Neural crest cell (in vitro differentiated cells): Measurements from ENCODE around the gene NT5E. TPM values are rescaled to one million over a fixed set of nuclear protein-coding genes. Genes with fewer than 3 reads are reported as not detected.

Source experiments
- DNase-seq: peaks from one replicate; pipeline ENCODE4 v3.0.0; 2021; ENCODE audit warnings: low read depth, mixed read lengths, low spot score
- H3K27ac Mint-ChIP-seq: one replicate; pipeline ENCODE4 v1.8.0; 2021; ENCODE audit warnings: mild to moderate bottlenecking, mixed read lengths; ENCODE audit not compliant: unreplicated experiment
- H3K27me3 Mint-ChIP-seq: 2 replicates; pipeline ENCODE4 v1.8.0; 2021; ENCODE audit warnings: low read depth, mild to moderate bottlenecking, mixed read lengths
- H3K36me3 Mint-ChIP-seq: 2 replicates; pipeline ENCODE4 v1.8.0; 2021; ENCODE audit warnings: low read depth, mild to moderate bottlenecking, mixed read lengths
- H3K4me1 Mint-ChIP-seq: 2 replicates; pipeline ENCODE4 v1.8.0; 2021; ENCODE audit warnings: mixed read lengths
- H3K4me3 Mint-ChIP-seq: one replicate; pipeline ENCODE4 v1.8.0; 2021; ENCODE audit warnings: mild to moderate bottlenecking, mixed read lengths
- H3K9me3 Mint-ChIP-seq: 2 replicates; pipeline ENCODE4 v1.8.0; 2021; ENCODE audit warnings: mixed read lengths
- CTCF ChIP-seq: fragments of 200-600 bp; sonication (generic); conservative IDR thresholded peaks from 2 replicates; pipeline ENCODE4 v1.5.0; 2021; ENCODE audit warnings: antibody characterized with exemption, mild to moderate bottlenecking
- total RNA-seq: library from RNA; stranded (reverse); gene quantifications from 2 replicates; pipeline ENCODE4 v1.2.1, GENCODE V29; 2021

Gene NT5E
- total RNA-seq, 1 donor from 2014 or later: 0.28 TPM

DNA sequence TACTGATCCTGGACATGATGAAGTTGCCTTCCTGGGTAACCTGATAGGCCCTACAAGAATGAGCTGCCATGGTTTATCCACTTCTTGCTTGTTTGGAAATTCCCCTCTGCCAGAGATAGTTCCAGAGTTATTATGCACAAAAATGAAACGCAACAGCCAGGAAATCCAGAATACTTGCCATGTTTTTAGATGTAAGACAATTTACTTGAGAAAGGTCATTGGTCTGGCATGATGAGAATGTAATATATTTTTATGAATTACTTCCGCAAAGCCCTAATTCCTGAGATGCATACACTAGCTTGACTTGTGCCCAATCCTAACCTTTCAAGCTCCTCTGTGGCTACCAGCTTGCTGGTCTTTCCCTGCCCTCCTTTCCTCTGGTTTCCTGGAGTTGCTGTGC is 27.9 kb upstream of the NT5E start:
- DNase-seq: no peak
- Mint-ChIP-seq H3K27ac (no peak overlapping the region), H3K9me3 (peaks cover 10% of the 10 kb centered on the region), H3K4me1 (no peaks in the 10 kb centered on the region), H3K4me3 (no peak overlapping the region), H3K36me3 (peaks cover 6% of the 10 kb centered on the region), H3K27me3 (no peaks in the 10 kb centered on the region)
- TF ChIP-seq CTCF: no peak

GRCh38 chr6:85422996-85423395 is 26.9 kb upstream of the NT5E start:
- Mint-ChIP-seq H3K4me3 (no peak overlapping the region), H3K27me3 (peaks cover 5% of the 10 kb centered on the region), H3K9me3 (peaks cover 10% of the 10 kb centered on the region), H3K36me3 (peaks cover 6% of the 10 kb centered on the region), H3K27ac (no peak overlapping the region), H3K4me1 (no peaks in the 10 kb centered on the region)
- no peak for DNase-seq
- TF ChIP-seq CTCF: no peak

GRCh38 chr6:85424981-85425380 is 24.9 kb upstream of the NT5E start:
- no peak overlapping the region for H3K27ac Mint-ChIP-seq
- H3K27me3 Mint-ChIP-seq: peaks cover 5% of the 10 kb centered on the region
- peaks cover 10% of the 10 kb centered on the region for H3K9me3 Mint-ChIP-seq
- no peak overlapping the region for H3K4me3 Mint-ChIP-seq
- H3K36me3 Mint-ChIP-seq: peaks cover 6% of the 10 kb centered on the region
- H3K4me1 Mint-ChIP-seq: no peaks in the 10 kb centered on the region
- DNase-seq: no peak
- TF ChIP-seq CTCF: no peak

- H3K27me3 Mint-ChIP-seq: peaks cover 6% of the 10 kb centered on the region
- H3K4me3 Mint-ChIP-seq: no peak overlapping the region
- H3K4me1 Mint-ChIP-seq: no peaks in the 10 kb centered on the region
- H3K9me3 Mint-ChIP-seq: peaks cover 10% of the 10 kb centered on the region
- peaks cover 6% of the 10 kb centered on the region for H3K36me3 Mint-ChIP-seq
- no peak for TF ChIP-seq CTCF
- DNase-seq: no peak
- no peak overlapping the region for H3K27ac Mint-ChIP-seq
Observed at GRCh38 chr6:85425997-85426396, 23.9 kb upstream of the NT5E start.

DNA sequence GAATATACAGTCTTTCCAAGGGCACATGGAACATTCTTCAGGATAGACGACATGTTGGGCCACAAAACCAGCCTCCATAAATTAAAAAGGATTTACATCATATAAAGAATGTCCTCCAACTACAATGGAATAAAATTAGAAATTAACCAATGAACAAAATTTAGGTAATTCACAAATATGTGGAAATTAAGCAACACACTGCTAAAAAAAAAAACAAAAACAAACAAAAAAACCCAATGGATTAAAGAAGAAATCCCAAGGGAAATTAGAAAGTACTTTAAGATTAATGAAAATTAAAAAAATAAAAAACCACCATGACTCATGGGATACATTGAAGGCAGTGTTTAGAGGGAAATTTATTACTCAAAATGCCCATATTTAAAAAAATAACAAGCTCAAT is 21.4 kb upstream of the NT5E start:
- Mint-ChIP-seq H3K4me1 (no peaks in the 10 kb centered on the region), H3K27me3 (peaks cover 6% of the 10 kb centered on the region), H3K4me3 (no peak overlapping the region), H3K9me3 (peaks cover 10% of the 10 kb centered on the region), H3K27ac (no peak overlapping the region), H3K36me3 (peaks cover 6% of the 10 kb centered on the region)
- DNase-seq: no peak
- TF ChIP-seq CTCF: no peak

- no peaks in the 10 kb centered on the region for H3K4me1 Mint-ChIP-seq
- peaks cover 6% of the 10 kb centered on the region for H3K27me3 Mint-ChIP-seq
- no peak overlapping the region for H3K27ac Mint-ChIP-seq
- TF ChIP-seq CTCF: no peak
- DNase-seq: no peak
- H3K9me3 Mint-ChIP-seq: peaks cover 10% of the 10 kb centered on the region
- H3K36me3 Mint-ChIP-seq: peaks cover 6% of the 10 kb centered on the region
- H3K4me3 Mint-ChIP-seq: no peak overlapping the region
Observed at GRCh38 chr6:85429346-85429745, 20.5 kb upstream of the NT5E start.
